ENCODE results near the gene EEF1G.
"Not testable (repeated sequence)": the region's sequence is repeated elsewhere in the genome, so short reads cannot be mapped to it uniquely, and the experiment has no call there.

The EEF1G gene

GRCh38 chr11:62603072-62603408 is 29.3 kb upstream of the EEF1G start:
- no peak for DNase-seq

DNA sequence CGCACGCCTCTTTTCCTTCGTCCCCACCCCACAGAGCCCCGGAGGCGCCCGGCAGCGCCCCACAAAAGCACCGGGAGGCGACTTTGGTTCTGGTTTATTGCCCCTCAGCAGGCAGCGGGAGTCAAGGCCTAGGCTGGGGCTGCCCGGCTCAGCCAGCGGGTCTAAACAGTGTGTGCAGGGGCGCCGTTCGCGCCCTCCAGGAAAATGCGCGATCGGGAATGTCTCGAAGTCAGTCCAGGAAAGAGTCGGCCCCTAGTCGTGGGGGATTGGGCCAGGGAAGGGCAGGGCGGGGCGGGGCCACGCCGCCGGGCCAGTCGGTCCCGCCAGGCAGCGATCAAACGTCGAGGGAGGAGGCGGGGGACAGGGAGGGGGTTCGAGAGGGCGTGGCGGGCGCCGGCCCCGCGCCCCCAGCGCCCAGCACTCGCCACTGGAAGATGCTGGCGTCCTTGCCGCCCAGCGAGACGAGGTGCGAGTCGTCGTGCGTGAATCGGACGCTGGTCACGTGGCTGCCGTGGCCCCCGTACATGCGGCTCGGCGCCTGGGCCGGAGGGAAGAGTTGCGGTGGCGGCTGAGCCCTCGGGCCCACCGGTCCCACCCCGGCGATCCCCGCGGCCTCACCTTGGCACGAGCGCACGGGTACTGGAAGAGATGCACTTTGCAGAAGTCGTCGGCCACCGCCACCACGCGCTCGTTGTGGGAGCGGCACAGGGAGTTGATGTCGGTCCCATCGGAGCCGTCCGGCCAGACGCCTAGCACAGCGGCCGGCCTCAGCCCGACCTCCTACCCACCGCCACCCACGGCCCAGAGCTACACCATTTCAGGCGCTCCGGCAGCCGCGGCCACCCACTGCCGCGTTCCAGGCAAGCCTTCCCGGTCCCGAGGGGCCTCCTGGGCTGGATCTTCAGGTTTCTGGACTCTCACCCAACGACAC is 28.7 kb upstream of the EEF1G start:
- DNase-seq: no peak

DNA sequence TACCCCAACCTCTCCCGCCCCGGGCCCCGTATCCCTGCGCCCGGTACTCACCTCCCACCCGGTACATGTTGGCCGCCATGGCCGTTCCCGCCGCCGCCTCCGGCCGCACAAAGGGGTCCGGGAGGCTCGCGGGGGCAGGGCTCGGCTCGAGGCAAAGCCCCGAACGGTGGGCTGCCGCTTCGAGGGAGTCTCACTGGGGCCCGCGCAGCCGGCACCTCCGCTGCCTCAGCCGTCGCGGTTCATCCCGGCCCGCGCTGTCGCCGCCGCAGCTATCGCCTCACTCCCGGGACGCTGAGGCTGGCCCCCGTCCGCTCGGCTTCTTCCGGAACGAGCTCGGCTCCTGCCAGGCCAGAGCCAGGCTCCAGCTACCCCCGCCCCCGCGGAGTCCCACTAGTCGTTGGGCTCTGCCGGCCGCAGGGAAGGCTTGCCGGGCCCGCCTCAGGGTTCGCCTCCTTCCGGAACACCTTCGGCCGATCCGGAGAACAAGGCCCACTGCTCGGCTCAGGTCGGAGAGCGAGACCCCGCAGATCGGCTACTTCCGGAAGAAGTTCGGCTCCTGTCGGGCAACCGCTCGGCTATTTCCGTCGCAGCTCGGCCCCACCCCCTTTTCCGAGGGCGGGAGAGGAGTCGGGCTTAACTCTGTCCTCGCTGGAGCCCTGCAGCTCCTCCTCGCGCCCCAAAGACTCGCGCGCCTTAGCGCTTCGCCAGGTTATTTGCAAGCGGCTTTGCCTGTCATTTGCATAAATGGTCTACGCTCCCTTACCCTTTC is 27.9 kb upstream of the EEF1G start, which contains the start of gene MTA2:
Gene MTA2, minus strand, starts transcription at position 494 of the 769 bp plus-strand sequence. Its CDS starts 415 bp downstream, at position 79.
- peak; percentile 100 for DNase-seq

DNA sequence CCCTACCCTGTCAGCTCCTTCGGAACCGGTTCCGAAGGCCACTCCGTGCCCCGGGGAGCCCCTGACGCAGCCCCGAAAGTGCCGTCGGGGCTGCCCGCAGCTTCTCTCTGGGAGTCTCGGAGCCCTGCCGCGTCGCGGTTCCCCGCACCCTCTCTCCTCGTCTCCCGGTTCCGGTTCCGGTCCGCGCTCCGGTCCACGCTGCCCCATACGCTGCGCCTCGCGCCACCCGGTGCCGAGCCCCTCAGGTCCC is 27.4 kb upstream of the EEF1G start:
- peak; percentile 54 for DNase-seq

- no peak for DNase-seq
Observed at GRCh38 chr11:62600367-62601121, 26.9 kb upstream of the EEF1G start.

- peak; percentile 53 for DNase-seq
Observed at GRCh38 chr11:62599901-62600300, 26.2 kb upstream of the EEF1G start.

GRCh38 chr11:62599069-62599696 is 25.5 kb upstream of the EEF1G start:
- peak; percentile 99 for DNase-seq

DNA sequence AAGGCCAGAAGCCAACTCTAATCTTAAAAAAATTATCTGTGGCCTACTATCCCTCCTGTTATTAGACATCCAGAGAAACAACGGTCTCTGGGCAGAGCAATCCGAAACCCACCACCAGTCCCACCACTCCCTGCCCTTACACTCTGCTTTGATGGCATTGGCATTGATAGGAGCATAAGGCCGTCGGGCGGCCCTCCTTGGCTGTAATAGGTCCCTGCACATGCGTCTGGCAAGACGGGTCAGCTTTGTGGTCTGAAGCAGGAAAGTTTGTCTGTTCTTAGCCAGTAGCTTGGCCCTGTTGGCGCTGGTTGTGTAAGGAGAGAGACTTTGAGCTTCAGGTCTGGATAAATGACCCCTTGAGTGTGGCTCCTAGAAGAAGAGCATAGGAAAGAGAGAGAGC is 21.4 kb upstream of the EEF1G start:
- DNase-seq: no peak

GRCh38 chr11:62593434-62594044 is 19.8 kb upstream of the EEF1G start:
- peak; percentile 85 for DNase-seq

DNA sequence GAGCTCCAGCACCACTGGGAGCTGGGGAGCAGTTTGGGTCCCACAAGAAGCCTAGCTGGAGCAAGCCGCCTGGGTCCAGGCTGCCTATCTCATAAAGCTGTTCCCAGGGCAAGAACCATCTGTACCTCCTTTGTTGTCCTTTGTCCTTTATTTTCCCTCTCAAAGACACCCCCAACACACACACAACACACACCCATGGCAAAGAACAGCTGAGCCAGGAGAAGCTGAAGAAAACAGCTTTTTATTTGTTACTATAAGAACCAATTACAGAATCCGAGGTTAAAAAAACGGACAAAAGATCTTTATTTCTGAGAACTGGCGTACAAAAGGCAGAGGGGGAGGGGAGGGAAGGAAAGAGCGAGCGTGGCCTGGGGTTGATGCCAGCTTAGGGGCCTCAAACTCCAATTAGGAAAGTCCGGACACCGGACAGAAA is 19.3 kb upstream of the EEF1G start:
- no peak for DNase-seq

- no peak for DNase-seq
Observed at GRCh38 chr11:62592146-62592815, 18.6 kb upstream of the EEF1G start.

DNA sequence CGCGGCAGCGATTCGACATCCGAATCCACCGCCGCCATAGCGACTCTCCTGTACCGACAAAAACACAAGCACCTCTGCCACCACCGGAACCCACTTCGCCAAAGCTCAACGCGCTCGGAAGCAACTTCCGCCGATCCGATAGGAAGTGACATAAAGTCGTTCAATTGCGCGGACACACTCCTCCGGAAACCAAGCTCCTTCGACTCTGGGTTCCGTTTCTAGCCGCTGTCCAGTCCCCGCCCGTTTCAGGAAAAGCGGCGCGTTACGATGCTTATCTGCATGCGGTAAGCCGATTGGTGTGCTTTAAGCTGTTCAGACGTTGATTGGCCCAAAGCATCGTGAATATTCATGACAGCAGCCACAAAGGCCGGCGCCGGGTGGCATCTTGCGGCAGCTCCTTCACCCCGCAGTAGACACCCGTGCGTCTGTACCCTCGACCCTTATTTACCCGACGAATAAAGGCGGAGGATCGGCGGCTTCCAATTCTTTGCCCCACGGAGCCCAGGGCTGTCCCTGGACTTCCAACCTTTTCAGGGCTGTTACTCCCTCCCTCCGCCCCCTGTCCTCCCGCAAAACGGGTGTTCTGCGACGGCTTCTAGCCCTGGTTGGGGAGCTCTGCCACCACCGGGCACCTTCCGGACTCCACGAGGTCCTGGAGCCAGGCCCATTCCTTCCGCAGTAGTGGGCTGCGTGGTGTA is 17.9 kb upstream of the EEF1G start, which contains the start of gene TUT1:
Gene TUT1, minus strand, starts transcription at position 76 of the 698 bp plus-strand sequence. Its CDS starts 38 bp downstream, at position 38.
- peak; percentile 99 for DNase-seq

DNA sequence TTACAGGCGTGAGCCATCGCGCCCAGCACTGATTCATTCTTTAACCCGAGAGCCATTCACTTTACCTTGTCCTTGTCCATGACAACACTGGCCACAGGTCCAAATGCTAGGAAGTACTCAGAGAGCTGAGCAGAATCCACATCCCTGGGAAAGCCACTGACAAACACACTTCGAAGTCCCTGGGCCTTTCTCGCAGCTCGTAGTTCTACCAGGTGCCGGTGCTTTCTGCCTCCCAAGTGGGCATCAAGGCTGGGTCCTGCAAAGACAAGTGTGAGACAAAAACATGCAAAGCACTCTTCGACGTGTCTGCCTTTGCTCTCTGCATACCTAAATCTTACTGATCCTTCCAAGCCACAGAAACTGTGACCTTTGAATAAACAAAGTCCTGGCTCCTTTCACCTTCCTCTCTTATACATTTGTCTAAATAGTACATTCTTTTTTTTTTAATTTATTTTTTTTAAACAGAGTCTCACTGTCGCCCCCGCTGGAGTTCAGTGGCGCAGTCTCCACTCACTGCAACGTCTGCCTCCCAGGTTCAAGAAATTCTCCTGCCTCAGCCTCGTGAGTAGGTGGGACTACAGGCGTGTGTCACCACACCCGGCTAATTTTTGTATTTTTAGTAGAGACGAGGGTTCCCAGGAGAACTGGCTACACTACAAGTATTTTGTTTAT is 15.4 kb upstream of the EEF1G start:
- peak; percentile 37 for DNase-seq

- DNase-seq: not testable (repeated sequence)
Observed at GRCh38 chr11:62585356-62585755, 11.7 kb upstream of the EEF1G start.

DNA sequence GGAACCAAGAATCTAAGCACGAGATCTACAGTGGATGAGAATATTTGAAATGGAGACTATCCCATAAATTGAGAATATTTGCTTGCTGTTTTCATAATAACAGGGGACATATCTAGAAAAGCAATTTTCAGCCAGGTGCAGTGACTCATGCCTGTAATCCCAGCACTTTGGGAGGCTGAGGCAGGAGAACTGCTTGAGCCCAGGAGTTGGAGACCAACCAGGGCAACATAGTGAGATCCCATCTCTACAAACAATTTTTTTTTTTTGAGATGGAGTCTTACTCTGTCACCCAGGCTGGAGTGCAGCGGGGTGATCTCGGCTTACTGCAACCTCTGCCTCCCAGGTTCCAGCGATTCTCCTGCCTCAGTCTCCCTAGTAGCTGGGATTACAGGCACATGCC is 8.0 kb upstream of the EEF1G start:
- DNase-seq: not testable (repeated sequence)

GRCh38 chr11:62580959-62581715 is 7.4 kb upstream of the EEF1G start:
- DNase-seq: no peak

- no peak for DNase-seq
Observed at GRCh38 chr11:62579252-62579651, 5.6 kb upstream of the EEF1G start.

DNA sequence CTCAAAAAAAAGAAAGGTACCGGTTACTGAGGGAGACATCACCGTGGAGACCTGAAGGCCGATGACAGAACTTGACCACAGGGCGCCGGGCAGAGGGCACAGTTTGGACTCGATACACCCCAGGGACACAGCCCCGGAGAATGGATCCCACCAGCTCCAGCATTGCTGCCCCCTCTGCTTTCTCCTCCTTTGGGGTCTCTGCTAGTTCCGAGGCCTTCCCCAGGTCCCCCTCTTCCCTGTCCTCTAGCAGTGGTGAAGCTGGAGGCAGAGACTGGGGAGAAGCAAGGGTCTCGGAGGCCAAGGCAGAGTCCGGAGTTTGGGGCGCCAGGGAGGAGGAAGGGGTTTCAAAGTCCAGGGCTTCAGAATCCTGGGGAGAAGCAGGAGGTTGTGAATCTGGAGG is 4.8 kb upstream of the EEF1G start:
- DNase-seq: no peak

DNA sequence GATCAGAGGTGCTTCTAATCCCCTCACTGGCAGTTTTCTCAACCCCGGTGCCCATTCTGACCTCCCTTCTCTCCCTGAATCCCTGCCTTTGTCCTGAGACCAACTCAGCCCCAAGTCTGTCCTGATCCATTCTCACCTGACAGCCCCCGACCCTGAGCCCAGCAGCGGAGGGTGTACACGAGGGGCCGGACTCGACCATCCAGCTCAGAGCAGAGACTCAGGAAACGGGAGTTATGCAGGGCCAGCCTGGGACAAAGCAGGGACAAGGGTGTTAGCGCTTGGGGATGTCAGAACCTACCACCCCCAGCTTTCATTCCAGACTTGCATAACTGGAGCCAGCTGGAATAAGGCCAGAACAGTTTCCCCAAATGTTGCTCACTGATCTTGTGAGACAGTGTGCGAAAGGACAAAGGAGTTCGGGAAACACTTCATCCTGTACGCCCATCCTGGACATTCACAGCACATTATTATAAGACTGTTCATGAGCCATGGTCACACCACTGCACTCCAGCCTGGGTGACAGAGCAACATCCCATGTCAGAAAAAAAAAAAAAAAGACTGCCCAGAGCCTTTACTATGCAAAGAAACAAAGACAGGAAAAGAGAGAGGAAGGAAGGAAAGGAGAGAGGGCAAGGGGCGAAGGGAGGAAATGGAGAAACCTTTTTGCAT is 3.5 kb upstream of the EEF1G start:
- no peak for DNase-seq

All from CD4-positive, alpha-beta T cell treated with Interleukin-10 for 1 hour (primary cell).